Caki2 (cell line): ENCODE measurements around the gene TXNRD2. TPM values are rescaled to one million over a fixed set of nuclear protein-coding genes. Genes with fewer than 3 reads are reported as not detected.

ENCODE experiments used
- DNase-seq: peaks from one replicate; pipeline ENCODE4 v3.0.0-alpha.2; 2015; ENCODE audit warnings: low read depth
- in situ Hi-C: cut with HindIII; loops from 2 replicates; pipeline ENCODE4 v1.10.0; 2016; ENCODE audit warnings: low sequenced_read_pairs, low pct_unique_long_range_greater_than_20kb, mixed read lengths
- total RNA-seq: library from RNA; depleted of rRNA; stranded (reverse); fragments of >200 nt; shearing (Covaris generic); gene quantifications from 2 replicates; pipeline ENCODE4 v1.2.3, GENCODE V29; 2014; ENCODE audit warnings: low replicate concordance; rRNA removed

The TXNRD2 gene
- total RNA-seq: 53.0 and 54.5 TPM in 2 replicates

DNA sequence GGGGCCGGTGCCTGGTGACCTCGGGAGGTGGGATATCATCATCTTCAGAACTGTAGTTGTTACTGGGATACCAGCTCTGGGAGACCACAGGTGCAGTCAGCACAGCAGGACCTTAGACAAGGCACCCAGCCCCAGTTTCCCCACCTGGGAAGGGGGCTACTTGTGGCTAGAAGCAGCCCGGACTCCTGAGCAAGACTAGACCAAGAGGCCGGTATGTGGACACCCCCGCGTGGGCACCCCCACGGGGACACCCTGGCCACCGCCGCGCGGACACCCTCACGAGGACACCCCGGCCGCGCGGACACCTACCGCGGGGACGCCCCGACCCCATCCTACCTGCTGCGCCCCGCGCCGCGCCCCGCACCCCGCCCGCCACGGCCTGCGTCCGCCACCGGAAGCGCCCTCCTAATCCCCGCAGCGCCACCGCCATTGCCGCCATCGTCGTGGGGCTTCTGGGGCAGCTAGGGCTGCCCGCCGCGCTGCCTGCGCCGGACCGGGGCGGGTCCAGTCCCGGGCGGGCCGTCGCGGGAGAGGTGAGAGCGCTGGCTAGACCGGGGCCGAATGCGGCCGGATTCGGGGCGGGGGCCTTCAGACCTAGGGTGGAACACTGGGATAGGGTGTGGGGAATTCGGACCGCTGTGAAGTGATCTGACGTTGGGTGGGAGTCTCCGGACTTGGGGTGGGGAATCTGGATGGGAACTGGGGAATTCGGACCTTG is at the start of gene TXNRD2, which contains the start of gene COMT:
TXNRD2 (minus strand) TSS at position 454 of the 718 bp plus-strand sequence; CDS start at position 439, 15 bp downstream.
COMT (plus strand) TSS at position 408 of the 718 bp plus-strand sequence. CDS start 20,755 bp downstream, outside the sequence.
- in situ Hi-C loops: no loop called here
- DNase-seq: peak; percentile 62

DNA sequence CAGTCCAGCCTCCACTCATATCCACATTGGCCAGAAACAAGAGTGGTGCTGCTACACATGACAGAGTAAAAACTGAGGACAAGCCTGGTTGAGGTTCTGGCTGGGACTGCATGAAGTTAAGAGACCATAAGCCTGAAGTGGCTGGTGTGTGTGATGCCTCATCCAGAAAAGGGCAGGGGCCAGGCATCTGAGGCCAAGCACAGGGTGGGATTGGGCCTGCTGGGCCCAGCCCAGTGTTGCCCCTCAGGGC is 49.7 kb upstream of the TXNRD2 start:
- DNase-seq: no peak
- in situ Hi-C loops: no loop called here

DNA sequence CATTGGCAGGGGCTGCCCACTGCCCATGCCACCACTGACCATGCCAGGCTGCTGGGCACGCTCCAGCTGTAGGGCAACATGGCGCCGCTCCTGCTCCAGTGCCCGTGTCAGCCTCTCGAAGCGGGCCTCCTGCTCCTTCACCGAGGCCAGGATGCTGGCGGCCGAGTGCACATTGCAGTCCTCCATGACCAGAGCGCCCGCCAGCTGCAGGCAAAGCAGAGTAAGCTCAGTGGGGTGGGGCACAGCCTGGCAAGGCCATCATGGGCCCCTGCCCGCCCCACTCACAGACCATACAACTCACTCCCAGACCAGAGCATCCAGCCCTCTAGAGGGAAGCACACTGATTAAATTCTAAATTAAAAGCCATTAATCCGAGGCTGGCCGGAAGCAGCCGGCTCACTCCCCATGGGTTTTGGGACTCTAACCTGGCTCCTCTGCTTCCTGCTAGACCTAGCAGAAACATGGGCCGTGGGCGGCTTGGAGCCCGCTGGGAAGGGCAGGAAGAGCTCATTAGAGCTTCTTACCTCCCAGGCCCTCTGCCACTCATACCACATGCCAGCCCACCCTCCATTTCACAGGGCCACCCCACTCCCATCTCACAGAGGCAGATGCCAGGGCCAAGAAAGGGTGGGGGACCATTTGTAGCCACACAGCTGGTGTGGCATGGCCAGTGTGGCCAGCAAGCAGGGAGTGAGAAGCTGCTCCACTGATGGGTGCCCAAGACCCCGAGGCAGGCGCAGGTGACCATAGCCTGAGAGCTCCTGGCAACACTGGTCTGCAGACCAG is 49.2 kb upstream of the TXNRD2 start:
- in situ Hi-C loops: no loop called here
- DNase-seq: no peak

DNA sequence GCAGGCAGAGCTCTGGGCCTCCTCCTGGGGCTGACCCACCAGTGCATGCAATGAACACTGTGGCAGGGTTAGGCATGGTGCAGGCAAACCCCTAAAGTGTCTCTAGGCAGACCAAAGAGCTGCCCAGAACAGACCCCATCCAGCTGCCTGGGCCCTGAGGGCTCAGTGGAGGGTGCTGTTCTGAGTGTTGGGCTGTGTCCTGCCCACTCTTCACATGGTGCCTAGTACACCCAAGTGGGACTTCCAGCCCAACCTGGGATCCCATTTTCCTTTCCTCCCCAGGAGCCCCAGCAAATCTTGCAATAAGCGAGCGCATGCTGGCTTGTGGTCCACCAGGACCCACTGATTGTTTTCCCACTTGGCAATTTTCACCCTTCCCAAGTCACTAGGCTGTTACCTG is 48.6 kb upstream of the TXNRD2 start:
- DNase-seq: no peak
- in situ Hi-C loops: no loop called here

DNA sequence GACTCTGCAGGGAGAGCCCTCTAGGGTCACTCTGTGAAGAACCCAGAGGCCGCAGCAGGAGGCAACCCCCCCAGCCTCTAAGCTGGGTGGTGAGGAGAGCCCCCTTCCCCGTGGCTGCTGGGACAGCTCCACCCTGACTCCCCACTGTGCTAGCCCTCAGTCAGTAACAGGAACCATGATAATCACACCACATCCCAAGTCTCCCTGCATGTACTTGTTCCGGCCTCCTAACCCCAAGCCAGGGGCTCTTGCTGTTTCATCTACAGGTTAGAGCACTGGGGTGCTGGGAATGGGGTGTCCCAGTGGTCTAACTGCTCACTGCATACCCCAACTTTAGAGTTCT is 48.1 kb upstream of the TXNRD2 start:
- no peak for DNase-seq
- in situ Hi-C loops: no loop called here

DNA sequence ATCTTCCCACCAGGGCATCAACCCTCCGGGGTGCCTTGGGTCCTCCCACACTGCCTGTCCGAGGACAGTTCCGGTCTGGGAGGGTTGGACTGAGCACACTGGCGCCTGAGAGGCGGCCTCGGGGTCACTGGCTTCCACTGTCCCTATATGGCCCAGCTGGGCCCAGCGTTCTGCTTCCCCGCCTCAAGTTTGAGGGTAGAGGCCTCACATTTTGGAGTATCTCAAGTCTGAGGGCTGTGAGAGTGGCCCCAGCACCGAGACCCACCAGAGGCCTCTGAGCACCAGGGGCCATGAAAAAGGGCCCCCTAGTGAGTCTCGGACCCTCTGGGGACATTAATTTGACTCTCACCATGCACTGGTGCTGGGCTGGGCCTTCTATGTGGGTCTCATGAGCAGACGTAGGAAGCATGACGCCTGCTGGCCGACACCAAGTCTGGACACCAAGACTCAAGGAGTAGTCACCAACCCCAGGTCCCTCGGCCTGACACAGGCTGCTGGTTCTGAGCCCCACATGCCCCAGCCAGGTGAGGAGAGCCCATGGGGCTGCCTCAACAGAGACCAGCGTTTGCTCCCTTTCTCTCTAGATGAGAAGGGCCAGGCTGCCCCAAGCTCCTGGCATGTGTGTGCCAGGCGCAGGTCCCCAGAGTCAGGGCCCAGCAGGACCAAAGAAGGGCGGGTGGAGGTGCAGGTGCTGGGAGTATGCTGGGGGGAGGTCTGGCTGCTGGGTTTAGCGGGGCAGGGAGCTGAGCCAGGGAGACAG is 47.5 kb upstream of the TXNRD2 start:
- in situ Hi-C loops: no loop called here

DNA sequence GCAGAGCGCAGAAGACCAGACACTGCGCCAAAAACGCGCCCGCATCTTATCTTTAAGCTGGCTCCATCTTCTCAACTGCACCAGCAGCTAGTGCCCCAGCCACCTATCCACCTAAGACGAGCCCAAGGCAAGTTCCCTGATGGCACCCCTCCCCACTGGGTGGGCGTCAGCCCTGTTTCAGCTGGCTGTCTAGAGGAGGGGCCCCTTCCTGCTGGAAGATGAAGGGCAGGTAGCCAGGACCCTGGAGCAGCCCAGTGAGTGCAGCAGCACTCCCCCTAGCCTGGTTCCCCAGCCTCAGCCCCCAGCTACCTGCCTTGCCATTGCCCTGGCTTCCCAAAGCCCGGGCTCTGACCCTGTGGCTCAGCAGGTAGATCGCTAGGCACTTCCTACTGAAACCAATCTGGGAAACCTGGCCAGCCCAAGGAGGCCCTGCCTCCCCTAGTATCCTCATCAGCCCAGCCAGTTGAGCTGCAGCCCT is 46.8 kb upstream of the TXNRD2 start:
- in situ Hi-C loops: no loop called here
- no peak for DNase-seq

More for the DNA sequence above, 47.5 kb upstream of the TXNRD2 start:
- no peak for DNase-seq

DNA sequence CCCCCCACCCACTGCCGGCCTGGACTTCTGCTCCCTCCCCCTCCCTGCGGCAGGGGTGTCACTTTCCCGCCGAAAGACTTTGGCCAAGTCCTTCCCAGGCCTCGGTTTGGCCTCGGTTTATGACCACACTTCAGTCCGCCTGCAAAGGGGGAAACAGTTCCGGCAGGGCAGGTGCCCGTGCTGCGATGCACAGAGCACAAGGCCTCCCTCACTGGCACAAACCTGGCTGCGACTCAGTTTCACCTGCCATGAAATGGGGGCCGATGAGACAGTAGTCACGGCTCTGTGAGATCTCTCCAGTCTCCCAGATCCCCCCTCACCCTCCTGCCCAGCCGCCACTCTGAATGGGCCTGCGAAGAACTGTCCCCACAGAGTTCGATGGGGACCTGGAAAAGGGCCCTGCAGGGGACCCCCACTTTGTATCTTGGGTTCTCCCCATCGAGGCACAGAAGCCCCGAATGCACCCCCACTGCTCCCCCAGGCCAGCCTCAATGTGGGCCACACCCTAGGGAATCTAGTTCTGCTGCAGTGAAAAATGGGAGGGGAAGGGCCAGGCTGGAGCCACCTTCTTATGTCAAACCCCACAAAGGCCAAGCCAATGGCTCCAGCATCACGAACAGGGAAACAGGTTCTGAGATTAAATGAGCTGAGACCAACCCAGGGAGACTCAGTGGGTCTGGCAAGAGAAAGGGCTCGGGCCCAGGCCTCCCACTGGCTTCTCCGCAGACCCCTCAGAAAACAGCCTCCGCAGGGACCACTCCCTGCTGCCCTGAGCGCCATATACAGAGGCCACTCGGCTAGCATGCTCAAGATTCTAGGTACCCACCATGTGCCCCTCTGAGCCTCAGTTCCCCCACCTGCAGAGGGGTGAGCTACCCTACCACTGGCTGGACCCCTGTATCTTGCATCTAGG is 46.0 kb upstream of the TXNRD2 start:
- in situ Hi-C loops: no loop called here
- DNase-seq: no peak

DNA sequence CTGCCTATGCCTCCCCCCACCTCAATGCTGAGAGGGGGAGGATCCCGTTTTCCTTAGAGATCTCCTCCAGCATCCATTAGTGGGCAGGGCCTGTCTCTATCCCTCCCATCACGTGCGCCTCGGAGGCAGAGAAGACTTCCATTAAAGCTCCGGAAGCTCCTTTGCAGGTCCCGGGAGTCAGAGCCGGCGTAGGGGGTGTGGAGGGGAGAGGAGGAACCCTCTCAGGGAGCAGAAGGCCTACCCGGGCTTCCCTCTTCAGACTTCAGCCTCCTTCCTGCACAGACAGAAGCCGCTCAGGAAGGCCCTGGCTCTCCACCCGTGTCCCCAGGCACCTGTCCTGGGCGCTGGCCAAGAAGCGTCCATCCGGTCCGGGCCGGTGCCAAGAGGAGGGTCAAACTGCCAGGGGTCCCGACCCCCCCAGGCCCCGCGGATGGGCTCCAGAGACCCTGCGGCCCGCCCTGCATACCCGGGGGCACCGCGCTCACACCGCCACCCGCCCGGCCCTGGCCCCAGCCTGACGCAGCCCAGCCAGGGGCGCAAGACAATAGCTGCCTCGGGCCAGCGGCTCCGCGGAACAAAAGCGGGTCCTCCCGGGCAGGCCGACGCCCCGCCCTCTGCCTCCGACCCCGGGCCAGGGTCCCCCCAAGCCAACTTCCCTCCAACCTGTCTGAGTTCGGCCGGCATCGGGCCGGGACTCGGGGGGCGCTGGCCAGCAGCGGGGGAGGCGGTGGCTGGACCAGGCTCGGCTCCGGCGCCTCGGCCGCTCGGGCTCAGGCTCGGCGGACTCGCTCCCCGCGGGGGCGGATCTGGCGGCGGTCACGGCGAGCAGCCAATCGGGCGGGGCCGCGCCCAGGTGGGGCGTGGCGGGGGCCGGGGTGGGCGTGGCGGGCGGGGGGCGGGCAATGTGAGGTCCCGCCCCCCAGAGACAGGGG is 45.1 kb upstream of the TXNRD2 start:
- in situ Hi-C loops: no loop called here

DNA sequence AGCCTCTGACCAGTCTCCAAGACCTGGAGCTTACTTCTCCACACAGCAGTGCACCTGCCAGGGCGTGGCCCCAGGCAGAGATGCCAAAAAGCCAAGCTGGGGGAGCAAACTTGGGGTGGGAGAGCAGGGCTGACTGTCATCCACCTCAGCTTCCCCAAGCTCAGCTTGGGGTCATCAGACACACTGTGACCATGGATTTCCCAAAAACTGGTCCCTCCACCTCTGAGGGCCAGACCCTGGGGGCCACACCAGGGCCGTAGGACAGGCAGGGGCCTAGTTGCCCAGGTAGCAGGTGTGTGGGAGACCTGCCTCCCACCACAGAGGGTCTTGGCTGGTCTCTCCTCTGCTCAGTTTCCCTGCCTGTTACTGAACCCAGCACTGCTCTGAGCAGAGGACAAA is 44.4 kb upstream of the TXNRD2 start:
- no peak for DNase-seq

More for the DNA sequence above, 45.1 kb upstream of the TXNRD2 start:
- peak; percentile 66 for DNase-seq

DNA sequence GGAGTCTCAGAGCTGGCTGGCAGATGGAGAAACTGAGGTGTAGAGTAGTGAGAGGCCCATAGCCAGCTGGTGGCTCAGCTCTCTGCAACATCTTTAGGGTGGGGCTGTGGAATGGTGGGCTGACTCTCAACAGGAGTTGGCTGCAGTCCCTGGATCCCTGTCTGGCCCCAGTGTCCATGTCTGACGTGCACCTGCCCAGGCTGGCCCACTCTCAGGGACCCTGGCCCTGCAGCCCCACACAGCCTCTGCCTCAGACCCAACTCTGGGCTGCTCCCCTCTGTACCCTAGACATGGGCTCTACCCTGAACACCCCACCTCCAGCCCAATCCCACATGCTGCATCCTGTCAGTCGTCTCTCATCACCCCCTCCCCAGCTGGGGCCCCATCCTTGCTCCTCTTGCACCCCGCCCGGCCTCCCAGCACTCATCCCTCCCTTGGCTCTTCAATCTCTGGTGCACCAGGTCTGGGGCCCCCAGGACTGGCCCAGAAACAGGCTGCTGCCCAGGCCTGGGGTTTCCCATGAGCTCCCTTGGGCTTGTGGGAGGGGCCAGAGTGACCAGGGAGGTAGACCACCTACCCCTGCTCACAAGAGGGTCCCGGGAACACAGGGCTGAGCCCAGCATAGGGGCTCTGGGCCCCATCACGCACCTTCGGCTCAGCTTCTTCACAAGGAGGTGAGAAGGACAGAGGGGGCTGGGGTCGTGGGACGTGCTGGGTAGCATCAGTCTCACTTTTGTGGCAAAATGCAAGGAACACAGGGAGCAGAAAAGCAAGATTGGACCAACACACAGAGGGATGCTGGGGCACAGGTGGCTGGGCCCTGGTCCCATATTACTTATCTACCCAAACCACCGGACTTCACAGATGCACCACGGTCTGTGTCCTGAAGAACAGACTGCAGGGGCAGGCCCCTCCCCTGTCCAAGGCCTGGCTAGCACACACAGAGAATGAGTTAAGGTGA is 43.5 kb upstream of the TXNRD2 start:
- no peak for DNase-seq
- in situ Hi-C loops: no loop called here

More for the DNA sequence above, 44.4 kb upstream of the TXNRD2 start:
- in situ Hi-C loops: no loop called here

DNA sequence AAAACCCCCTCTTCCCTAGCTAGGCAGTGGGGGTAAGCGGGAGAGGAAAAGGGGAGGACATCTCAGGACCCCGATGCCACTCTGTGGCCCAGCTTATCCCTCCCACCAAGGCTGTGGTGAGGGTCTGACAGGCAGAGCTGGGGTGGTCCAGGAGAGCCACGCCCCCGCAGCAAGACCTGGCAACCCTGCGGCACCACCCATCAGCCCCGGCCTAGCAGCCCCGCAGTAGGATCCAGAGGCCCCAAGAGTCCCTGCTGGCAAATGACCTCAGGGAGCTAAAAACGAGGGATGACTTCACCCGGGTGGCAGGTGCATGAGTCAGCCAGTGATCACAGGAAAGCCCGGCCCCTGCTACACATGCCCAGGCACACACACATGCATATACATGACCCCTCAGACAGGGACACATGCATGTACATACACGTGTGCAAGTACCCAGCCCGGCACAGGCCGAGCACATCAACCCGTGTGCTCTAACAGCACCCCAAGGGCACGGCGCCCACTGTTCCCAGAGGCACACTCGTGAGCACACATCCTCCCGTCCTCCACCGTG is 42.7 kb upstream of the TXNRD2 start:
- in situ Hi-C loops: no loop called here
- peak; percentile 66 for DNase-seq

DNA sequence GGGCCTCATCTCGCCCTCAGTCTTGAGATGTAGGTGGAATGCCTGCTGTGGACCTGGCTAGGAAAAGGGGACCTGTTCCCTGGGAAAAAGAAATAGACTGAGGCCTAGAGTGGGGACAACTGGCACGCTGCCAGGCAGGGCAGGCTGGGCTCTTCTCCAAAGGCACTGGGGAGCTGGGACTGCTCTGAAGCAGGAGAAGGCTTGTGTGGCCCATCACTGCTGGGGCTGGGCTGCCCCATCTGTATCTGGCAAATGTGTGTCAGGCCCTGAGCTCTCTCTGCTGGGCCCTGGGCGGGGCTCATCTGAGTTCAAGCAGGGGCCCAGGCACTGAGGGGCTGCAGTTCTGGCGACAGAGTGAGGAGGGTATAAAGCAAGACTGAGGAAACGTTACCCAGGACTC is 42.1 kb upstream of the TXNRD2 start:
- in situ Hi-C loops: no loop called here
- no peak for DNase-seq

DNA sequence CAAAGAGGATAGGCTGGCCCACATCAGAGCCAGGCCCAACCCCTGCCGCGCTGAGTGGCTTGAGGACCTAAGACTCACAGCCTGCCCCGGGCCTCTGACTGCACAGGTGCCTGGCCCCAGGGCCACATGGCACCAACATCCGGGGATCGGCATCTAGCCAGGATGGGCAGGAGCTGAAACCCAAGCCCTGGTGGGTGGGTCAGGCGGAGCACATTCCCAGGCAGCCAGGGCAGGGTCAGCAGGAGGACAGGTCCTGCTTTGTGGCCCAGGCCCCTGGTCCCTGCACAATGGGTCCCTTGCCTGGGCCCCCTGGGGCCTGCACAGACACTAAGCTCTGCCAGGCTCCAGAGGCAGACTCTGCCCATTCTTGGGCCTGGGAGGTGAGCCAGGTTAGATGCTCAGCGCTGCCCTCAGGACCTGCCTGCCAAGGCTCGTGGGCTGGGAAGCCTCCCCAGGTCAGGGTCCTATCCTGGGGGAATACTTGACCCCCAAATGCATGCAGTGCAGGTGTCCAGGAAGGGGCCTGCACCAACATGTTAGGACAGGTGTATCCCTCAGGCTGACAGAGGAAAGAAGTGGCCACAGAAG is 41.5 kb upstream of the TXNRD2 start:
- DNase-seq: no peak
- in situ Hi-C loops: no loop called here
